Measurements from ENCODE around the gene PSMB3. TPM values are rescaled to one million over a fixed set of nuclear protein-coding genes. Genes with fewer than 3 reads are reported as not detected.

Gene PSMB3
- total and polyA plus RNA-seq, 9 of the 15 experiments (the other 6 are each of a cell fraction or from before 2014, with no cell fraction given): 460 to 2,775 (median 574) TPM

GRCh38 chr17:38752308-38753070 is at the start of gene PSMB3 (continued):
- TF ChIP-seq CHD7 (IDR thresholded peaks at IDR 0.05; ENCODE audit: low read depth, low read length) (no peak), SREBF1 (IDR thresholded peaks at IDR 0.05; ENCODE audit: borderline replicate concordance, low read depth, low read length) (no peak), ZNF3 (CRISPR knock-in tag; IDR thresholded peaks at IDR 0.05) (no peak), FOXJ3 (CRISPR knock-in tag; IDR thresholded peaks at IDR 0.05) (no peak), SAFB (IDR thresholded peaks at IDR 0.05; ENCODE audit: borderline replicate concordance, low read depth, low read length) (no peak), ZC3H4 (CRISPR knock-in tag; IDR thresholded peaks at IDR 0.05; ENCODE audit: borderline replicate concordance) (no peak), HDAC2 (IDR thresholded peaks at IDR 0.05) (no peak), ZNF436 (CRISPR knock-in tag; IDR thresholded peaks at IDR 0.05) (no peak), CAMTA2 (CRISPR knock-in tag; conservative IDR thresholded peaks at IDR 0.05) (no peak), MCM3 (IDR thresholded peaks at IDR 0.05) (no peak), MYC (IDR thresholded peaks at IDR 0.05; ENCODE audit: low read depth, low read length) (peak; percentile 100), MYC (CRISPR knock-in tag; IDR thresholded peaks at IDR 0.05; ENCODE audit: borderline replicate concordance, low read depth) (peak; percentile 91), ZNF830 (CRISPR knock-in tag; IDR thresholded peaks at IDR 0.05) (no peak), UBTF (IDR thresholded peaks at IDR 0.05; ENCODE audit: borderline replicate concordance in 1 of 2, low read depth in 2 of 2, low read length in 2 of 2) (no peak), PHB (CRISPR knock-in tag; IDR thresholded peaks at IDR 0.05) (no peak)

Measured in K562 (cell line).